HS-27A (cell line): ENCODE data around the gene FAM240B.

Experiments used
- DNase-seq: peaks from one replicate; pipeline ENCODE4 v3.0.0-alpha.2; 2012; ENCODE audit warnings: low read depth, missing footprints

Gene FAM240B

GRCh38 chr9:38670542-38671371 is 49.2 kb downstream of the FAM240B start:
- DNase-seq = no peak

GRCh38 chr9:38668791-38669466 is 51.0 kb downstream of the FAM240B start:
- no peak for DNase-seq

GRCh38 chr9:38662763-38663593 is 57.0 kb downstream of the FAM240B start:
- no peak for DNase-seq

- DNase-seq = no peak
These were observed 60.4 kb downstream of the FAM240B start for GRCh38 chr9:38659538-38659937.

GRCh38 chr9:38656896-38657295 is 63.0 kb downstream of the FAM240B start:
- no peak for DNase-seq

- DNase-seq = no peak
These were observed 67.4 kb downstream of the FAM240B start for GRCh38 chr9:38652486-38652885.

GRCh38 chr9:38652044-38652443 is 67.9 kb downstream of the FAM240B start:
- no peak for DNase-seq

- DNase-seq = no peak
These were observed 68.4 kb downstream of the FAM240B start for GRCh38 chr9:38651400-38652042.

- DNase-seq = no peak
These were observed 69.4 kb downstream of the FAM240B start for GRCh38 chr9:38650564-38650963.

- DNase-seq = no peak
These were observed 70.1 kb downstream of the FAM240B start for GRCh38 chr9:38649731-38650363.

- DNase-seq = no peak
These were observed 75.3 kb downstream of the FAM240B start for GRCh38 chr9:38644601-38645000.
